HG03571 (cell line): ENCODE measurements around the gene ITSN1.

Experiments used
- ATAC-seq: cut with Tn5 transposase; IDR thresholded peaks from one replicate; pipeline ENCODE4 v1.9.1; 2021; ENCODE audit not compliant: unreplicated experiment

Gene ITSN1

GRCh38 chr21:33802481-33802880 is 160.2 kb downstream of the ITSN1 start:
- ATAC-seq, result no peak

GRCh38 chr21:33808715-33809367 is 166.5 kb downstream of the ITSN1 start:
- ATAC-seq, result no peak

- ATAC-seq, result no peak
Measured at GRCh38 chr21:33810766-33811165, 168.5 kb downstream of the ITSN1 start.

- ATAC-seq, result no peak
Measured at GRCh38 chr21:33811167-33812010, 169.1 kb downstream of the ITSN1 start.

- no peak for ATAC-seq
Measured at GRCh38 chr21:33813832-33814365, 171.6 kb downstream of the ITSN1 start.

- ATAC-seq, result no peak
Measured at GRCh38 chr21:33815143-33815707, 172.9 kb downstream of the ITSN1 start.

DNA sequence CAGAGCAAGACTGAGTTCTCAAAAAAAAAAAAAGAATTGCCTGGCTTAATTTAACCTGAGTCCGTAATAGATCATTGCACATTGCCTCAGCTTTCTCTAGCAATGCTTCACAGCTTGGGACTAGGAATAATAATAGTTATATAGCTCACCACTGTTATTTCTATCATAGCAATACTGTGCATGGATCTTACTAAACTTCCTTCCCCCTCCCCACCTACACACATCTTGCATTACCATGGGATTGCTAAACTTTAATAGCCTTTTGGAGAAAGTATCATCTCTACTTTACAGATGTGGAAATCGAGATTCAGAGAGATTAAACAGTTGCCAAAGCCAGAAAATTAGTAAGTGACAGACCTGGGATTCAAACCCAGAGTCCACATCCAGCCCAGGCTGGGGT is 173.9 kb downstream of the ITSN1 start:
- ATAC-seq, result no peak

GRCh38 chr21:33817138-33817537 is 174.8 kb downstream of the ITSN1 start:
- no peak for ATAC-seq

DNA sequence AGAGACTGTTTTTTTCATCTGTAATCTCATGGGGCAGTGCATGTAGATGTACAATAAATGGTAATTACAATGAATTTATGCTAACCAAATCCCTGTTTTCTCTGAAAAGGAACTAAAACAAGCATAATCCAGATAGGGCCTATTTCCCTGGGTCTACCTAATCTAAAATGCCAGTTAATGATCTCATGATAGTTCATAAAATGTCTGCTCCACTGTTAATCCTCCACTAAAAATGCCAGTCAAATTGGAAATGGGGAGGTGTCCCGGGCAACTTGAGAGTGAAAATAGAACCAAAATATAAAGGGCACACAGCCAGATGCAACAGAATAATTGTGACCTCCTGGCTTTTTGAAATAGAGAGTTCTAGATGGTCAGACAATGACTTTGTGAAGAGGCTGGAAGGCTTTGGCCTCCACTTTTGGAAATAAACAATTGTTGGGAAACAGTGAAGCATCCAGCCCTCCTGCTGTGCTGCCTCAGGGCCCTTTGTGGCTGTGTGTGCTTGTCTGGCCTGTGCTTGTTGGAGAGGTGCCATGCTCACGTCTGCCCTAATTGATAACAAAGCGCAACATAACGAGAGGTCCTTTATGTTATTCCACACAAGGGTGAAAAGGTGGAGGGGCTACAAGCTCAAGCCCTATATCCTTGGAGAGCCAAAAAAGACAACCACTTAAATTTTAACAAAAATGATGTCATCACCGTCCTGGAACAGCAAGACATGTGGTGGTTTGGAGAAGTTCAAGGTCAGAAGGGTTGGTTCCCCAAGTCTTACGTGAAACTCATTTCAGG is 175.6 kb downstream of the ITSN1 start:
- no peak for ATAC-seq

DNA sequence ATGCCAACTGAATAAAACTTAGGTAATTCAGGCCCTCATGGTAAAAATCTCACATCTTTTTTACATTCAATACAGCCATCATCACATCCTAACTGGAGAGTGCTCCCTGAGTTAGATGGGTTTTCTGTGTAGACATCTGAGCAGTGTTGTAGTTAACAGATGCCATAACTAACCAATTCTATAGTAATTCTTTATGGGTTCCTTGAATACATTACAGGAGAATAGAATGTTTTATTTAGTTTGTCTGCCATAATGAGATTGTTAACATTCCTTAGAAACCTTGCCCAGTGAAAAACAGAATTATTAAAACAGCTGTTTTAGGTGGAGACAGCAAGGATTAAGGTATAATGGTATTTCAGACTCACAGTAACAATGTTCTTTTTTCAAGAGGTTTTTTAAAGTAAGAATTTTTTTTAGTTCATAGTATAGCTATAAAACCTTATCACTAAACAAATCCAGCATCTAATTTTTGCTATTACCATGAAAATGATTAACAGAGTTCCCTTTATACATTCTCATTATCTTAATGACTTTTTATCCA is 178.0 kb downstream of the ITSN1 start:
- ATAC-seq, result no peak

DNA sequence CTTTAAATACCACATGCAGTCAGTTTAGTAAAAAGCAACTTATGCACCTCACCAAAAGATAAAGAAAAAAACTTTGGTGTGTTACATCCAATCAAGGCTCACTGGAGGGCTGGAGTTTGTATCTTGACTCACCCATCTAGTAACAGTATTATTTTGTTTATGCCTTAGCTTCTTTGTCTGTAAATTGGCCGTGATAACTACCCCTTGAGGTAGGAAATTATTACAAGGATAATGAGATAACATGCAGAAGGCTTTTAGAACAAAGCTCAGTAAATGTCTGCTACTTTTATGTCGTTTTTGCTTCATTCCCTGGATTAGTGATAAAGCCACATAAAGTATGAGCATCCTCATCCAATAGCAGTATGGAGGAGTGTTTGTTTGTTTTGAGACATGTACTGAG is 178.5 kb downstream of the ITSN1 start:
- no peak for ATAC-seq

GRCh38 chr21:33821503-33822322 is 179.4 kb downstream of the ITSN1 start:
- ATAC-seq, result no peak

- ATAC-seq, result no peak
Measured at GRCh38 chr21:33824156-33824941, 182.0 kb downstream of the ITSN1 start.

- no peak for ATAC-seq
Measured at GRCh38 chr21:33825419-33825818, 183.1 kb downstream of the ITSN1 start.

GRCh38 chr21:33825915-33826314 is 183.6 kb downstream of the ITSN1 start:
- no peak for ATAC-seq

GRCh38 chr21:33828083-33828482 is 185.8 kb downstream of the ITSN1 start:
- no peak for ATAC-seq

DNA sequence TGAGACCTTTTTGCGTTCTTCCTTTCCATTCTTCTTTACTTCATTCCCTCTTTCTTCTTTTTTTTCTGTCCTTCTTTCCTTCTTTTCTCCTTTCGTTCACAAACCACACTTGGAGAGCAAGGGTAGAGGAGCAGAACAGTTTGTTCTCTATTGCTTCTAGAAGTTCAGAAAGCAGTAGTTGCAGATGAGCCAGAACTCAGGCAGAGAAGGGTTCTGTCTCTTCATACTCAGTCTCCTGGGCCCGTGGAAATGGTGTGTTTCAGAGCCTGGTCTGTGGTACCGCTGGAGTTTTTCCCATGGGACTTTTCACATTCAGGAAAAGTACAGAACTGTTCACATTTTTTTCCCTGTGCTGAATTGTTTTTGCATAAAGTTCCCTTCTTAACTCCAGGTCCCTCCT is 186.3 kb downstream of the ITSN1 start:
- no peak for ATAC-seq

DNA sequence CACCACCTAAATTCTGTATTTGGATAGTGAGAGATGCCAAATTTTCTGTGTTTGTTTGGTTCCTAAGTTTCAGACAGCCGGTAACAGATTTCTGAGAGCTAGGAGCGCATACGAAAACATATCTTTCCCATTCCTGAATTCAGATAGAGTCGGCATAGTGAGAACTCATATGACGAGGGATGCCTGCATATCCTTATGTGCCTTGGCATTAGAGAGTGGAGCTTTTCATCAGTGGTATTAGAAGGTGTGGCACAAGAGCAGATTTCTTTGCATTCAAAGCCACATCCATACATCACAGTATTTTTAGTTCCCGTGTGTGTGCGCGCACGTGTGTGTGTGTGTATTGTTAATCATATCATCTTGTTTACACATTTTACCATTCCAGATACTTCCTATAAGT is 187.5 kb downstream of the ITSN1 start:
- ATAC-seq, result no peak

DNA sequence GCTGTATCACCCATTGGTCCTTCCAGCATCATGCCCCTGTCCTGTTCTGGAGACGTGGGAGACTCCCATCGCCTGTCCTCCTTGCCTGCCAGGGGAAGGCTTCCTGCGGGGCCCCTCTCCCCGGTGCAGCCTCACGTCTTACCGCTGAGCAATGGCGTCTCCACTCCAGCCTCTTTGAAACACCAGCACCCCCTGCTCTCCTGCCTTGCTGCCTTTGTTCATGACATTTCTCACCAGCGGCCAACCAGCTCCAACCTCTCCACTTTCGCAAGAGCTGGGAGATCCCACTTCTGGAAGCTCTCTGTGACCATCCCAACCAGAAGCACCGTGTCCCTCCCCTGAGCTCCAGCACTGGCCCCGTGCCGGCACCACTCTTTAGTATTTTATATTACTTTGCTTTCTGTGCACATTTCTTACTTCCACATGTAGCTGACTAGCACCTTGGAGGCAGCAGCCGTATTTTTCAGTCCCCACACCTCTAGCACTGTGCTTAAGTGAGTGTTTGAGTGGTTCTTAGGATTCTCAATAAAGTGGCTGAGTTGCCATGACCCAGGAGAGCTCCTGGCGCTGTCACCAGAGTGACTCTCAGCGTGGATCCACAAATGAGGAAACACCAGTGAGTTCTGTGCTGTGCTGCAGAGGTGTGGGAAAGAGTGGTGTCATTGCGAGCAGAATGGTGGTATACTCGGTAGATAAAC is 189.8 kb downstream of the ITSN1 start:
- ATAC-seq, result no peak
